HUDEP-2 (cell line): ENCODE data around the gene PRDM4.

Experiments
- DNase-seq, 76 experiments: peaks; one replicate each; lab custom pipeline; 2025; ENCODE audit not compliant: unreplicated experiment in 76 of 76; lab: John Stamatoyannopoulos, UW

PRDM4 gene, protein sequence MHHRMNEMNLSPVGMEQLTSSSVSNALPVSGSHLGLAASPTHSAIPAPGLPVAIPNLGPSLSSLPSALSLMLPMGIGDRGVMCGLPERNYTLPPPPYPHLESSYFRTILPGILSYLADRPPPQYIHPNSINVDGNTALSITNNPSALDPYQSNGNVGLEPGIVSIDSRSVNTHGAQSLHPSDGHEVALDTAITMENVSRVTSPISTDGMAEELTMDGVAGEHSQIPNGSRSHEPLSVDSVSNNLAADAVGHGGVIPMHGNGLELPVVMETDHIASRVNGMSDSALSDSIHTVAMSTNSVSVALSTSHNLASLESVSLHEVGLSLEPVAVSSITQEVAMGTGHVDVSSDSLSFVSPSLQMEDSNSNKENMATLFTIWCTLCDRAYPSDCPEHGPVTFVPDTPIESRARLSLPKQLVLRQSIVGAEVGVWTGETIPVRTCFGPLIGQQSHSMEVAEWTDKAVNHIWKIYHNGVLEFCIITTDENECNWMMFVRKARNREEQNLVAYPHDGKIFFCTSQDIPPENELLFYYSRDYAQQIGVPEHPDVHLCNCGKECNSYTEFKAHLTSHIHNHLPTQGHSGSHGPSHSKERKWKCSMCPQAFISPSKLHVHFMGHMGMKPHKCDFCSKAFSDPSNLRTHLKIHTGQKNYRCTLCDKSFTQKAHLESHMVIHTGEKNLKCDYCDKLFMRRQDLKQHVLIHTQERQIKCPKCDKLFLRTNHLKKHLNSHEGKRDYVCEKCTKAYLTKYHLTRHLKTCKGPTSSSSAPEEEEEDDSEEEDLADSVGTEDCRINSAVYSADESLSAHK

DNA sequence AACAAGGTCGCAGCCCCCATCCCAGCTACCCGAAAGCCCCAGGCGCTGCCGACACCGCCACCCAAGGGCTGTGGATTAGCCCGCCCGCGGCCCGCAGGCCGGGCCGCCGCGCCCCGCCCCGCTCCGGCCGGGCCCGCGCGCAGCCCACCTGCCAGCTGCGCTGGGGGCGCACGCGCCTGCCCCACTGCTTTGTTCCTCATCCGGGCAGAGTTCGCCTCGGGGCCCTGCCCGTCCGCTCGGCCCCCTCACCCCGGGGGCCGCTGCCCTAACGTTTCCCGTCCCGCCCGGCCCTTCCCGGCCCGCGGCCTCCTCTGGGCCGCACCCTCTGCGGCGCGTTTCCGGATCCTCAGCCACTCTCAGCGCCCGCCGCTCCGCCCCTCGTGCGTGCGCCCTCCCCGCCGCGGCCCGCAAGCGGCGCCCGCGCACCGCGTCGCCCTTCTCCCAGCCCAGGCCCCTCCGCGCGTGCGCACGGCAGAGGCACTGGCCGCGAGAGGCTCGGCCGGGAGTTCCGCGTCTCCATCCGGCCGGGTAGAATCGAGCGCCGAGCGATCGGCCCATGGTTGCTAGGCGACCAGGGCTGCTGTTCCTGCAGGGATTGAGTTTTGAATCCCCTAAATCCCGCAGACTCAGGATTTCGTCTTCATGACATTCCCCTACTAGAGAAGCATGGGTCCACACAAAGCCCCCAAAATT, at the start of gene PRDM4:
PRDM4 (minus strand) TSS at position 329 of the 693 bp plus-strand sequence. CDS start 622 bp downstream, outside the sequence.
- peak in 74 of 76 experiments; percentile 15 to 93 (median 82) for DNase-seq

DNA sequence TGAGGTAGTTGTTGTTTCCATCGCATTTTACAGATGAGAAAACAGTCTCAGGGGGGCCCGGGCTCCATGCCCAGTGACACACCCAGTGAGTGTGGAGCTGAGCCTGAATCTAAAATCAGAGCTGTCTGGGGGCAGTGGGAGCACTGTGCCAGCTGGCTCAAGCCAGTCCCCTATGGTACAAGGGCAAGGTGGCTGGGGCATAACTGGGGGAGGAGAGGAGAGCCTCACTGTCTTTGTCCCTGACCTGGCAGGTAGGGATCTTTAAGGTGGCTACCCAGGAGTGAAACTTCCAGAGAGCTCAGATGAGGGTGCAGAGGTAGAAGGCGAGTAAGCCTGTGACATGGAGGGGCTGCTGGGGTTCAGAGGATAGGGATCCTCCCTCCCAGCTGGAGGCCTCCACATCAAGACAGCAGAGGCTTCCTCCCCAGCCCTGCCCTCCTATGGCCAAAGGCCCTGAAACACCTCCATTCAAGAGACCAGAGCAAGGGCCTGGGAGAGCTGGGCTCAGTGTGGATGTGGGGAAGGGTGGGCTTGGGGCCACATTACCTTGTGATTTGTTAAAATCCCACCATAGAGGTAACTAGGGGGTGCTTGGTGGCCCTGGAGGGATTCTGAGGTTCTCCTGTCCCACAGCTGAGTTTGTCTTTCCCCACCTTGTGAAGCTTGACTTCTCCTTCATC, 46.7 kb upstream of the PRDM4 start:
- DNase-seq: no peak

DNA sequence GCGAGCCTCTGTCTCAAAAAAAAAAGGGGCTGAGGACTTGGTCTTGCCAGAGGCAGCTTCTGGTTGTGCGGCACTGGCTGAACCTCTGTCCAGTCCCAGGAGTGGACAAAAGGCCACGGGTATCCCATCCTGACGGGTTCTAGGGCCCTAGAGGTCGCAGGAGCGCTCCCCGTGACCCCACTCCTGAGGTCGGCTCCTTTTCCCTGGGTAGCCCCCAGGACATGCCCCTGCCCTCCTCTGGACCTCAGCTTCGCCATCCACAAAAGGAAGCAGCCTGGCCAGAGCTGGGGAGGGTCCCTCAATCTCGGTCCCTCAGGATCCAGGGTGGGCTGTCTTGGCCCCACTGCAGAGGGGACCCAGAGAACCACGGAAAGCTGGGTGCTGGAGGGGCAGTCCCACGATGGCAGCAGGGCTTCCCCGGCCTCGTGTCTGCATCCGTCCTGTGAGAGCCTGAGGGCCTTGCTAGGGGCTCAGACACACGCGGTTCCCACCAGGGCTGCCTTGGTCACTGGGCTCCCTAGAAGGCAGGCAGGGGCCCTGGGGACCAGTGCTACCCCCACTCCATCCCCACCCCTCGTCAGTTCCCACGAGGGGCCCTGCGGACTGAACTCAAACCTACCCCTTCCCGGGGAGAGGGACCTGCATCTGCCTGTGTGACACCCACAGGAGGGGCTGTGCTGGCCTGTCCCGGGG, 44.7 kb upstream of the PRDM4 start:
- no peak for DNase-seq

DNA sequence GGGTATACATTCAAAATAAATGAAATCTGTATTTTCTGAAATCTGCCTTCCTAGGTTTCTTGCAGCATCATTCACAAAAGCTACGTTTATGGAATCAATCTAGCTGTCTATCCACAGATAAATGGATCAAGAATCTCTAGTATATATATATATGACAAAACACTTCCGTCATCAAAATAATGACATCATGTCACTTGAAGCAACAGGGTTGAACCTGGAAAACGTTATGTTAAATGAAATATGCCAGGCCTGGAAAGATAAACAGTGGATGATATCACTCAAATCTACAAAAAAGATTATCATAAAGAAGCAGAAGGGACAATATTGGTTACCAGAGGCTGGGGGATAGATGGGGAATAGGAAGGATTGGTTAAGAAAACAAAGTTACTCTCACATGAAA, 42.2 kb upstream of the PRDM4 start:
- DNase-seq: no peak

DNA sequence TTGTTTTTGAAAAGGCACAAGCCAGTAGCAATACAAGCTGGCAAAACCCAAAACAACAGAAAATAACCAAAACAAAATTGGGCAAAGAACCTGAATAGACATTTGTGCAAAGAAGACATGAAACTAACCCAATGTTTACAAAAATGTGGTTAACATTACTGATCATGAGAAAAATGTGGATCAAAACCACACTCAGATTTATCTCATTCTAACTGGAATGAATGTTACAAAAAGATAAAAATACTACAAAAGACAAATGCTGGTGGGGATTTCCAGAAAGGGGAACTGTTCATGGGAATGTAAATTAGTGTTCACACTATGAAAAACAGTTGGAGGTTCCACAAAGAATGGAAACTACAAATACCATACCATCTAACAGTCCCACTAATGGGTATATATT, 40.2 kb upstream of the PRDM4 start:
- DNase-seq: no peak

DNA sequence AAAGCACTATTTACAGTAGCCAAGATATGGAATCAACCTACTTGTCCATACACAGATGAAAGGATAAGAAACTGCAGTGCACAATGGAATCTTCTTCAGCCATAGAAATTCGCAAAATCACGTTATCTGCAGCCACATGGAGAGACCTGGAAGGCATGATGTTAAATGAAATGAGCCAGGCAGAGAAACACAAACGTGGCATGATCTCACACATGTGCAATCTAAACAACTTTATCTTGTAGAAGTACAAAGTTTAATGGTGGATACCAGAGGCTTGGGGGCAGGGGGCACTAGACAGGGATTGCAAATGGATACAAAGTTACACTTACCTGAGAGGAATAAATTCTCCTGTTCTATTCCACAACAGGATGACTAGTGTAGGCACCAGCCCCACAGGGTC, 37.6 kb upstream of the PRDM4 start:
- no peak for DNase-seq

DNA sequence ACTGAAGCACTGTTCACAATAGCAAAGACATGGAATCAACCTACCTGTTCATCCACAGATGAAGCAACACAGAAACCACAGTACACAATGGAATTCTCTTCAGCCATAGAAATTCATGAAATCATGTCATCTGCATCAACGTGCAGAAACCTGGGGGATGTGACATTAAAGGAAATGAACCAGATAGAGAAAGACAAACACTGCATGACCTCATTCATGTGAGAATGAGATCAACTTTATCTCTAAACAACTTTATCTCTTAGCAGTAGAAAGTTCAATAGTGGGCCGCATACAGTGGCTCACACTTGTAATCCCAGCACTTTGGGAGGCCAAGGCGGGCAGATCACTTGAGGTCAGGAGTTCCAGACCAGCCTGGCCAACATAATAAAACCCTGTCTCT, 33.5 kb upstream of the PRDM4 start:
- DNase-seq: no peak

DNA sequence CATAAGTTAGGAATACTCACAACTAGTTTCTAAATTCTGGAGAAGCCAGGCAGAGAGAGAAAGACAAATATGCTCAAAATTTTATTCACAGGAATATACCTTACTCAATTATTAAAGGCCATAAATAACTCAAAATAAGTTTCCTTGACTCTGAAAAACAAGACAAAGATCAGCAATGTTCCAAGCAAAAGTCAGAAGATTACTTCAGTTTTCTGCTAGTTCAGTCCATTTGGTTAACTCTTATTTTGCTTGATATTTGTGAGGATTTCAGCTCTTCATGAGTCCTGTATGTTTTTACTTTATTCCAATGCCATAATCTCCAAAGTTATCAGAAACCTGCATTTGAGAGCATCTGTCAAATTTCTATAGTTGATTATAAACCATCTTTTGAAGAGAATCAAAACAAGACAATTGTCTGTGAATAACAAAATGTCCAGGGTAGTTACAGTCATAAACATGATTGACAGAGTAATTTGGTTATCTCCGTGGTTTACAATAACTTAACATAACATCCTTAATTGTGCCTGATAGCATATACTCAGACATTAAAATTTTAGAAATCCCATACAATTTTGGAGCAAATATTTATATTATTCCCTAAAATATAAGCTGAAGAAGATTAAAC, 30.6 kb upstream of the PRDM4 start:
- no peak for DNase-seq

DNA sequence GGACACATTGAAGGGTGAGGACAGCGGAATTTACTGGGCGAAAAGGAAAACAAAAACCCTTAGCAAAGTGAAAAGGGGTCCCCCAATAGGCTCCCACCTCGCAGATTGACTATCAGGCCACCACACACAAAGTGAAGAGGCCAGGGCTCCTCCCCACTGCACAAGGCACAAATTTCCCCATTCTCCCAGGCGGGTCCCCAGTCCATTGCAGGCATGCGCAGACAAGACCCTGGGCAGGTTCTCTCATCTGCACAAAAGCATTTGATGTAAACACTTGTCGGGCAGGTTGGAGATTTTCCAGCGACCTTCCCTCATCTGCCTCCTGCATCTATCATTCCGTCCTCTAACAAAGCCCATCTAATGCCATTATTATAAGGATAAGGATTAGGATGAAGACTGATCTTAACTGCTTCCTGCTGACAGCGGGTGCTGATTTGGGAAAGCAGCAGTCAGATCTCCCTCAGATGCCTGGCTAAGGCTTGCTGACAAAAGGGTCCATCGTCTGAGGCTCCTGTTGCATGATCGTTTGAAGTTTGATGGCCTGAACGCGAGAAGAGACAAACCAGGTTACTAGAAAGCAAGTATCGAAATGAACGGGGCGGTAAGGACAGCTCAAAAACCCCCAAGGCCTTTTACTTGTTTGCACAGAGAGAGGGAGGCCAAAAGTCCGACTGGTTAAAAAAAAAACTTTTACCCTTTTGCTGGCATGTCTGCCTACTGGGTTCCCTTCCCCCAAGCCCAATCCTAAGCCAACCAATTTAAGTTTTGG, 27.9 kb upstream of the PRDM4 start:
- DNase-seq: no peak

DNA sequence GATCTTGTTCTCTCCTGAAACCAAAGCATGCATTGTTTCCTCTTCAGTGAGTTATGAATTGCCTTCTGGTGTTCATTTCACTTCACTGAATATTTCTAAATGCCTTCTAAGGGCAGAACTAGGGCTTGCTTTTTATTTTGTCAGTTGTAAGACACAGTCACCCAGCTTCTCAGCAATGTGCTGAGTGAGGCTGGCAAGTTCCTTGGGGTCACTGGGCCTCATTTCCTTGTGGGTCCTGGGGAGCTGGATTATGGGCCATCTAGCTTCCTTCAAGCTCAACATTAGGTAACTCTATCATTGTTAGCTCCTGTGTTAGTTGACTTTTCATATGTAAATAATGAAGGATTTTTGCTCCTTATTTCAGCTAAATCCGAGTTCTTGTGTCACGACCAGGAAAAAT, 27.3 kb upstream of the PRDM4 start:
- DNase-seq: no peak

DNA sequence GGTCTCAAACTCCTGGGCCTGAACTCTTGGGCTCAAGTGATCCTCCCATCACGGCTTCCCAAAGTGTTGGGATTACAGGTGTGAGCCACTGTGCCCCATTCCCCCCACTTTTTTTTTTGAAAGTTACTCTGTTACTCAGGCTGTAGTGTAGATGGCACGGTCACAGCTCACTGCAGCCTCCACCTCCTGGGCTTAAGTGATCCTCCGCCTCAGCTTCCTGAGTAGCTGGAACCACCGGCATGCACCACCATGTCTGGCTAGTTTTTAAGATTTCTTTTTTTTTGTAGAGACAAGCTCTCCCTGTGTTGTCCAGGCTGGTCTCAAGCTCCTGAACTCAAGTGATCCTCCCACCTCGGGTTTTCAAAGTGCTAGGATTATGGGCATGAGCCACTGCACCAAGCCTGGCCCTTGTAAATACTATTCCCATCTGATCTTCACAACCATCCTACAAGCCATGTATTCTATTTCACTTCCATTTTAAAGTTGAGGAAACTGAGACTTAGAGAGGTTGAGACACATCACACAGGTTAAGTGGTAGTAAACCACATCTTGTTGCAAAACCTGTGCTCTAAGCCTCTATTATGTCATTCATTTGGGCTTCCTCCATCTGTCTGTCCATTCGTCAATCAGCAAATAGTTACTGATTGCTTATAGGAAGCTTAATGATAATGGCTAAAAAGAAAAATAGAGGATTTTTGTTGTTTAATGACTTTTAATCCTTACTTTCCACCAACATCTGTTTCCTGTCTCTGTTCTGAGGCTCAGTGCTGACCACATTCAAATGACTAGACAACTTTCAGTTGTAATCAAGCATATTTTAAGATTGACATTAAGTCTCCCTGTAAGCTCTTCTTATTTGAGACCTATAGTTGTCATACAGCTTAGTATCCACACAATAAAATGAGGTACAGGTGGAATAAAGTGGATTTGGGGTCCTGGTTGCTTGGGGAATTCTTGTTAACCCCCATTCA, 22.8 kb upstream of the PRDM4 start:
- DNase-seq: no peak

DNA sequence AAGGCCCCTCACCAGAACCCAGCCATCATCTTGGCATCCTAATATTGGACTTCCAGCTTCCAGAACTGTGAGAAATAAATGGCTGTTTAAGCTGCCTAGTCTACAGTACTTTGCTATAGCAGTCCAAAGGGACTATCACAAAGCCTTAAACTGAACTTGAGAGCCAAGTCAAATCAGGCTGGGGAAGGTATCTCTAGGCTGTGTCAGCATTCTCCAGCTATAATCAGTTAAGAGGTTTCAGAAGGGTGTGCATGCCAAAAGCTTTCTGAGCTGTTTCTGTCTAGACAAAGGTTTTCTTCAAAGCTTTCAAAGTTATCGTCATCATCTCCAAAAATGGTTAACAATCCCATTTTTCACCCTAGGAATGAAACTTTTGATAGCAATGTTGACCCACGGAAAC, 21.1 kb upstream of the PRDM4 start:
- no peak for DNase-seq

DNA sequence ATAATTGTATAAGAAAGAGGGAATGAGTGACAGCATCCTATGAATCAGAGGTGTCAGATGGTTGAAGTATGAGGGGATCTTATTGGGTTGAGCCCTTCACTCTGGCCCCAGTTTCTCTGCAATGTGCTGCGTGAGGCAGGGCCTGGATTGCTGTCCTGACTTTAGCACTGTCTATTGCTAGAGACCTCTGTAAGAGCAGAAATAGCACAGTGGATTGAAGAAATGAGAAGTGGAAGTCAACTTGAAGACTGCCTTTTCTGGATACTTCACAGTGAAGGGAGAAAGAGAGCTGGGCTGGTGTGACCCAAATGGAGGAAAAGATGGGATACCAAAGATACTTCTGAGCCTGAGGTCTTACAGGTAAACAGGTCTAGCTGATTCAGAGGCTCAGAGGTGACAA, 19.4 kb upstream of the PRDM4 start:
- no peak for DNase-seq

DNA sequence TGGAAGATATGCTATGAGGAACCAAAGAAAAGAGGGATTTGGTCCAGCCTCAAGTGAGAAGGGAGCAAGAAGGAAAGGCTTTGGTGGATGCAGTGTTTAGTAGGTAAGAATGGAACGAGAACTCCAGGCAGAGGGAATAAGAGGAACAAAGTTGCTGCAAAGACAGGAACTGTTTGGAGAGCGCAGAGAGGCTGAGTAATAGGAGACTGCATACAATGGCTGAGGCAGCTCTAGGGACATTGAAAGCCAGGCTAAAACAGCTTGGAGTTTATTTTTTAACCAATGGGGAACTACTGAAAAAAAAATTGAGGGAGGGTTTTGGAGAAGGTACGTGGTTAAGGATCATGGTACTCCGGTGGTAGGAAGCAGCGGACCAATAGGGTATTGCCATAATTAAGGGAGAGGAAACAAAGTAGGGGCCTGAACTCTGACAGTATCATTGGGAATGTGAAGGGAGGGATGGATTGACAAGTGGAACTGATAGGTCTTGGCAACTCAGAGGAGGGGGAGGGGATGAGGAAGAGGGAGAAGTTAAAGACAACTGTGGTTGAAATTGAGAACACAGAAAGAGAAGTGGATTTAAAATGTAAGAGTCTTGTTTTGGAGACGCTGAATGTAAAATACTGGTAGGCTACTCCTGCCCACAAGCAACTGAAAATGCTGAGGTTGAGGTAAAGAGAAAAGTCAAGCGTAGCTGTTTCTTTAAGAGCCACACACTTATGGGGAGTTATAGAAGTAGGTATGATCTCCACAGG, 18.3 kb upstream of the PRDM4 start:
- DNase-seq: no peak

DNA sequence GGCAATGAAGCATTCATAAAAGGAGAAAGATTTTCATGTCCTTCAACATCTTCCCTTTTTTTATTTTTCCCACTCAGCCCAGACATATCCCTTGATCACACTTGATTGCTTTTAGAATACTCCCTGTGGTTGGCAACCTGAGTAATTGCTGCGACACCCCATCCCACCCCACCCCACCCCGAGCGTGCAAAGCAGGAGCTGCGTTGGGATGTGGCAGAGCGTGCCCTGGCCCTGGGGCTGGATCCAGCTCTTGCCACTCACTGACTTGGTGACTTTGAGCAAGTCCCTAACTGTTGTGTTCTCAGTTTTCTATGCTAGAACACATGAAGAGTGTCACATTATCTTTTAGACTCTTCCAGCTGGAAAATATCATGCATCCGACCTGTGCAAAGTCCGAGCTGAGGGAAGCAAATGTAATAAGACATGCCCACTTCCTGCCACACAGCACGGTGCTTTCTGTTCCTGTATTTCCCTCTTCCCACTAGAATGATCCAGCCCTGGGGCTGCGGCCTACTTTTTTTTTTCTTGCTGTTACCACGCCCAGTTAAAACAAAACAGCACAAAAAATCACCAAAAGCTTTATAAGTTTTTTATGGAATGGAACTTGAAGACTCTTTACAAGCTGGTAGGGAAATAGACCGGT, 17.6 kb upstream of the PRDM4 start:
- DNase-seq: no peak

DNA sequence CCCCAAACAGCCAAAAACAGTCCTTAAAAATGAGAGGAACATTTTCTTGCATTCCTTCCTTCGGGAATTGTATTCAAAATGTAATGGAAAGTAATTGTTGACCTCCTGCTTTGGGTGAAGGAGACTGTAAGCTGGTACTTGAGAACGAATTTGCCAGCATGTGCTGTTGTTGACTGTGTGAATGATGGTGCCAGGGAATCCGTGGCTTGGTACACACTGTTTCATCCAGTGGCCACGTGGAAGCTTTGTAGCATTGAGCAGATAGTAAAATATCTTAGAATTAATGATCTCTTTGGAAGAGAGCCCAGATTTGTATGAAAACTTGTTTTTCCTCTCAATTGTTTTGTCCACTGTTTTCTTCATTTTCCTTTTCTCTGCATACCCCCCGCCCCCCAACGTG, 15.2 kb upstream of the PRDM4 start:
- no peak for DNase-seq
